CD4-positive, alpha-beta T cell treated with Interleukin-6 for 4 hours (primary cell): ENCODE results near the gene FAM193A.
"Not testable (repeated sequence)": the region's sequence is repeated elsewhere in the genome, so short reads cannot be mapped to it uniquely, and the experiment has no call there.

Source experiments
- DNase-seq: peaks from one replicate; pipeline ENCODE4 v3.0.0-alpha.2; 2020; ENCODE audit warnings: mixed read lengths

The FAM193A gene

GRCh38 chr4:2618729-2619128 is 82.3 kb downstream of the FAM193A start:
- not testable (repeated sequence) for DNase-seq

GRCh38 chr4:2619459-2619858 is 83.0 kb downstream of the FAM193A start:
- no peak for DNase-seq

GRCh38 chr4:2621419-2621818 is 85.0 kb downstream of the FAM193A start:
- DNase-seq = no peak

GRCh38 chr4:2623442-2623841 is 87.0 kb downstream of the FAM193A start:
- DNase-seq = no peak

- no peak for DNase-seq
Observed at GRCh38 chr4:2624782-2625530, 88.5 kb downstream of the FAM193A start.

- no peak for DNase-seq
Observed at GRCh38 chr4:2626231-2626630, 89.8 kb downstream of the FAM193A start.

- DNase-seq = no peak
Observed at GRCh38 chr4:2630556-2631273, 94.3 kb downstream of the FAM193A start.

GRCh38 chr4:2634014-2634413 is 97.6 kb downstream of the FAM193A start:
- no peak for DNase-seq

GRCh38 chr4:2636331-2636730 is 99.9 kb downstream of the FAM193A start:
- no peak for DNase-seq

GRCh38 chr4:2636994-2637393 is 100.5 kb downstream of the FAM193A start:
- not testable (repeated sequence) for DNase-seq

GRCh38 chr4:2637956-2638552 is 101.6 kb downstream of the FAM193A start:
- DNase-seq = no peak

- no peak for DNase-seq
Observed at GRCh38 chr4:2638730-2639129, 102.3 kb downstream of the FAM193A start.

GRCh38 chr4:2642968-2643367 is 106.5 kb downstream of the FAM193A start:
- DNase-seq = no peak

GRCh38 chr4:2643555-2643954 is 107.1 kb downstream of the FAM193A start:
- DNase-seq = no peak

GRCh38 chr4:2646396-2647149 is 110.1 kb downstream of the FAM193A start:
- DNase-seq = no peak

- no peak for DNase-seq
Observed at GRCh38 chr4:2647403-2648158, 111.1 kb downstream of the FAM193A start.

- DNase-seq = no peak
Observed at GRCh38 chr4:2648159-2648814, 111.8 kb downstream of the FAM193A start.

GRCh38 chr4:2649604-2650114 is 113.2 kb downstream of the FAM193A start:
- DNase-seq = no peak

- no peak for DNase-seq
Observed at GRCh38 chr4:2650276-2650675, 113.8 kb downstream of the FAM193A start.

GRCh38 chr4:2651546-2651945 is 115.1 kb downstream of the FAM193A start:
- DNase-seq = no peak

GRCh38 chr4:2651998-2652397 is 115.6 kb downstream of the FAM193A start:
- peak; percentile 7 for DNase-seq
